ENCODE data around the gene CECR2. TPM values are rescaled to one million over a fixed set of nuclear protein-coding genes. Genes with fewer than 3 reads are reported as not detected.

CECR2 gene
- total RNA-seq, 1 donor from 2014 or later: 6.2 TPM

- no peaks in the 10 kb centered on the region for H3K27me3 ChIP-seq (ENCODE audit: control insufficient read depth, insufficient read depth, low read length)
- no peaks in the 10 kb centered on the region for H3K36me3 ChIP-seq (ENCODE audit: control insufficient read depth, insufficient read depth, low read length)
- no peak for DNase-seq (ENCODE audit: low read depth)
- no peak overlapping the region for H3K4me3 ChIP-seq (ENCODE audit: low read depth, low read length)
- TF ChIP-seq, protein P1, sequence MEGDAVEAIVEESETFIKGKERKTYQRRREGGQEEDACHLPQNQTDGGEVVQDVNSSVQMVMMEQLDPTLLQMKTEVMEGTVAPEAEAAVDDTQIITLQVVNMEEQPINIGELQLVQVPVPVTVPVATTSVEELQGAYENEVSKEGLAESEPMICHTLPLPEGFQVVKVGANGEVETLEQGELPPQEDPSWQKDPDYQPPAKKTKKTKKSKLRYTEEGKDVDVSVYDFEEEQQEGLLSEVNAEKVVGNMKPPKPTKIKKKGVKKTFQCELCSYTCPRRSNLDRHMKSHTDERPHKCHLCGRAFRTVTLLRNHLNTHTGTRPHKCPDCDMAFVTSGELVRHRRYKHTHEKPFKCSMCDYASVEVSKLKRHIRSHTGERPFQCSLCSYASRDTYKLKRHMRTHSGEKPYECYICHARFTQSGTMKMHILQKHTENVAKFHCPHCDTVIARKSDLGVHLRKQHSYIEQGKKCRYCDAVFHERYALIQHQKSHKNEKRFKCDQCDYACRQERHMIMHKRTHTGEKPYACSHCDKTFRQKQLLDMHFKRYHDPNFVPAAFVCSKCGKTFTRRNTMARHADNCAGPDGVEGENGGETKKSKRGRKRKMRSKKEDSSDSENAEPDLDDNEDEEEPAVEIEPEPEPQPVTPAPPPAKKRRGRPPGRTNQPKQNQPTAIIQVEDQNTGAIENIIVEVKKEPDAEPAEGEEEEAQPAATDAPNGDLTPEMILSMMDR (IDR thresholded peaks at IDR 0.05; ENCODE audit: insufficient read depth, low read length, poor library complexity, severe bottlenecking): no peak
Observed at GRCh38 chr22:17381192-17381913, 12.1 kb downstream of the CECR2 start.

- TF ChIP-seq, protein P1 (IDR thresholded peaks at IDR 0.05; ENCODE audit: insufficient read depth, low read length, poor library complexity, severe bottlenecking): no peak
- H3K36me3 ChIP-seq (ENCODE audit: control insufficient read depth, insufficient read depth, low read length): no peaks in the 10 kb centered on the region
- no peaks in the 10 kb centered on the region for H3K27me3 ChIP-seq (ENCODE audit: control insufficient read depth, insufficient read depth, low read length)
- H3K4me3 ChIP-seq (ENCODE audit: low read depth, low read length): no peak overlapping the region
- no peak for DNase-seq (ENCODE audit: low read depth)
Observed at GRCh38 chr22:17384612-17385330, 15.5 kb downstream of the CECR2 start.

DNA sequence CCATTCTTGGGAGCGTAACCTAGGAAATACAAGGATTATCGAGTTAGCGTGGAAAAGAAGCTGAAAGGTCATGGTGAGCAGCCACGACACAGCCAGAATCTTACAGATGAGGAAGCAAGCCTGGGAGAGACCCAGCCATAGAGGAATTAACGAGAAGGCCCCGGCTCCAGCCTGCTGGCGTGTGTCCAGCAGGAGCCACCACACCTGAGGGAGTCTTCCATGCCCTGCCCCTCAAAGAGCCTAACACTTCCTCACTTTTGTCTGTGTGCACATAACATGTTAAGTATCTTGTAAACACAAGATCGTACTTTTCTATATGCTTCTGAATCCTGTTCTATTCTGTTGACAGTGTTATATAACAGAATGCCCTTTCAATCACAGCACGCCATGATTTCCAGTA lies 18.1 kb downstream of the CECR2 start:
- Histone ChIP-seq H3K36me3 (ENCODE audit: control insufficient read depth, insufficient read depth, low read length) (no peaks in the 10 kb centered on the region), H3K27me3 (ENCODE audit: control insufficient read depth, insufficient read depth, low read length) (no peaks in the 10 kb centered on the region), H3K4me3 (ENCODE audit: low read depth, low read length) (no peak overlapping the region)
- TF ChIP-seq, protein P1 (IDR thresholded peaks at IDR 0.05; ENCODE audit: insufficient read depth, low read length, poor library complexity, severe bottlenecking): no peak
- no peak for DNase-seq (ENCODE audit: low read depth)

DNA sequence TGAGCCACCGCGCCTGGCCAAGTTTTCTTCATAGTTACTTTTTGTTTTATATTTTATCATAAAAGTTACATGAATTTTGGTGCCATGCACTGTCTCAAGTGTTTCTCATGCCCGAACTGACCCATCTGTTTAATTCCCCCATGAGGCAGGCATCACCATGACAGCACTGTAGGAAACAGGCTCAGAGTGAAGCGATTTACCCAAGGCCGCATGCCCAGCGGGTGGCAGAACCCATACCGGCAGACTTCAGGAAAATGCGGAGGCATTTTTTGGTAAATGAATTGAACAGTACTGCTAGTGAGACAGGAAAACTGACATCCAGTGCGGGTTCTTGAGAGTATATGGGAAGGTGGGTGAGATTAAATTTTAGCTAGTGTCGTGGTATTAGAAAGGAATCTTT lies 19.0 kb downstream of the CECR2 start:
- TF ChIP-seq, protein P1 (IDR thresholded peaks at IDR 0.05; ENCODE audit: insufficient read depth, low read length, poor library complexity, severe bottlenecking): no peak
- H3K4me3 ChIP-seq (ENCODE audit: low read depth, low read length): no peak overlapping the region
- no peaks in the 10 kb centered on the region for H3K36me3 ChIP-seq (ENCODE audit: control insufficient read depth, insufficient read depth, low read length)
- H3K27me3 ChIP-seq (ENCODE audit: control insufficient read depth, insufficient read depth, low read length): no peaks in the 10 kb centered on the region
- no peak for DNase-seq (ENCODE audit: low read depth)

GRCh38 chr22:17390087-17390486 lies 20.8 kb downstream of the CECR2 start:
- DNase-seq (ENCODE audit: low read depth): no peak
- Histone ChIP-seq H3K27me3 (ENCODE audit: control insufficient read depth, insufficient read depth, low read length) (no peaks in the 10 kb centered on the region), H3K36me3 (ENCODE audit: control insufficient read depth, insufficient read depth, low read length) (no peaks in the 10 kb centered on the region), H3K4me3 (ENCODE audit: low read depth, low read length) (no peak overlapping the region)
- TF ChIP-seq, protein P1 (IDR thresholded peaks at IDR 0.05; ENCODE audit: insufficient read depth, low read length, poor library complexity, severe bottlenecking): no peak

All from kidney epithelial cell (primary cell).